ENCODE measurements around the gene TMEM143. TPM values are rescaled to one million over a fixed set of nuclear protein-coding genes. Genes with fewer than 3 reads are reported as not detected.
"Not testable (repeated sequence)": the region's sequence is repeated elsewhere in the genome, so short reads cannot be mapped to it uniquely, and the experiment has no call there.

TMEM143 gene
- total RNA-seq, 1 donor: 4.3 TPM

DNA sequence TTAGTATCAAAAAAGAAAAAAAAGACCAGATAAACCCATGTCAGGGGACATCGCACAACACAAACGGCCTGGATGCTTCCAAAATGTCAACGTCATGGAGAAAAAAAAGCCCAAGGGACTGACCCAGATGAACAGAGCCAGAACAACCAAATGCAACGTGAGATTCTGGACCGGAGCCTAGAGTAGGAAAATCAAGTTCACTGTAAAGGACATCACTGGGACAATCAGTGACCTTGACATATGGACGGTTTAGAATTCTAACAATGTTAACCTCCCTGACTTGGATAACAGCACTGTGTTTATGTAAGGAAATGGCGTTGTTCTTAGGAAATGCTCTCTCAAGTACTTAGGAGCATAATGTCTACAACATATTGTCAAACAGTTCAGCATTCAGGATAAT is 53.5 kb downstream of the TMEM143 start:
- DNase-seq (ENCODE audit: insufficient read length, low spot score, missing footprints): no peak
- no peaks in the 10 kb centered on the region for H4K20me1 ChIP-seq (ENCODE audit: insufficient read depth, low read length)
- H2AFZ ChIP-seq (ENCODE audit: low read length): no peak overlapping the region
- H3K4me2 ChIP-seq (ENCODE audit: insufficient read depth, low read length): no peak overlapping the region
- H3K36me3 ChIP-seq (ENCODE audit: insufficient read depth, low read length): no peaks in the 10 kb centered on the region
- no peak overlapping the region for H3K4me3 ChIP-seq (ENCODE audit: insufficient read depth, low read length)
- no peaks in the 10 kb centered on the region for H3K79me2 ChIP-seq (ENCODE audit: insufficient read depth, low read length)
- no peaks in the 10 kb centered on the region for H3K27me3 ChIP-seq (ENCODE audit: insufficient read depth, low read length)
- H3K9me3 ChIP-seq (ENCODE audit: low read depth, low read length): no peaks in the 10 kb centered on the region
- TF ChIP-seq, protein P1, sequence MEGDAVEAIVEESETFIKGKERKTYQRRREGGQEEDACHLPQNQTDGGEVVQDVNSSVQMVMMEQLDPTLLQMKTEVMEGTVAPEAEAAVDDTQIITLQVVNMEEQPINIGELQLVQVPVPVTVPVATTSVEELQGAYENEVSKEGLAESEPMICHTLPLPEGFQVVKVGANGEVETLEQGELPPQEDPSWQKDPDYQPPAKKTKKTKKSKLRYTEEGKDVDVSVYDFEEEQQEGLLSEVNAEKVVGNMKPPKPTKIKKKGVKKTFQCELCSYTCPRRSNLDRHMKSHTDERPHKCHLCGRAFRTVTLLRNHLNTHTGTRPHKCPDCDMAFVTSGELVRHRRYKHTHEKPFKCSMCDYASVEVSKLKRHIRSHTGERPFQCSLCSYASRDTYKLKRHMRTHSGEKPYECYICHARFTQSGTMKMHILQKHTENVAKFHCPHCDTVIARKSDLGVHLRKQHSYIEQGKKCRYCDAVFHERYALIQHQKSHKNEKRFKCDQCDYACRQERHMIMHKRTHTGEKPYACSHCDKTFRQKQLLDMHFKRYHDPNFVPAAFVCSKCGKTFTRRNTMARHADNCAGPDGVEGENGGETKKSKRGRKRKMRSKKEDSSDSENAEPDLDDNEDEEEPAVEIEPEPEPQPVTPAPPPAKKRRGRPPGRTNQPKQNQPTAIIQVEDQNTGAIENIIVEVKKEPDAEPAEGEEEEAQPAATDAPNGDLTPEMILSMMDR (IDR thresholded peaks at IDR 0.05; ENCODE audit: extremely low read depth, low read depth, low read length): no peak
- no peaks in the 10 kb centered on the region for H3K4me1 ChIP-seq (ENCODE audit: insufficient read depth, low read length)
- no peak overlapping the region for H3K27ac ChIP-seq (ENCODE audit: low read depth, low read length)

DNA sequence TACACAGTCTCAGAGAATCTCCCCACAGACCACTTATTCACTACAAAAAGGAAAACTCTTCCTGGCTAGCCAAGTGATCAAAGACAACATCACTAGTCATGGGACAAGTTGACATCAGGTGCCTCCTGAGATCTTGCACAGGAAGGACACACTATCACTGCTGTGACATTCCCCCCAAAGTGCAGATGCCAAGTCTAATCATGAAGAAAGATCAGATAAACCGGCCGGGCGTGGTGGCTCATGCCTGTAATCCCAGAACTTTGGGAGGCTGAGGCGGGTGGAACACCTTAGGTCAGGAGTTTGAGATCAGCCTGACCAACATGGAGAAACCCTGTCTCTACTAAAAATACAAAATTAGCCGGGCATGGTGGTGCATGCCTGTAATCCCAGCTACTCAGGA is 54.0 kb downstream of the TMEM143 start:
- H3K9me3 ChIP-seq (ENCODE audit: low read depth, low read length); H3K4me3 ChIP-seq (ENCODE audit: insufficient read depth, low read length); H3K4me1 ChIP-seq (ENCODE audit: insufficient read depth, low read length); H2AFZ ChIP-seq (ENCODE audit: low read length); H3K79me2 ChIP-seq (ENCODE audit: insufficient read depth, low read length); H3K36me3 ChIP-seq (ENCODE audit: insufficient read depth, low read length); H4K20me1 ChIP-seq (ENCODE audit: insufficient read depth, low read length); H3K27ac ChIP-seq (ENCODE audit: low read depth, low read length); H3K27me3 ChIP-seq (ENCODE audit: insufficient read depth, low read length); H3K4me2 ChIP-seq (ENCODE audit: insufficient read depth, low read length): not testable (repeated sequence)
- peak; percentile 18 for DNase-seq (ENCODE audit: insufficient read length, low spot score, missing footprints)

DNA sequence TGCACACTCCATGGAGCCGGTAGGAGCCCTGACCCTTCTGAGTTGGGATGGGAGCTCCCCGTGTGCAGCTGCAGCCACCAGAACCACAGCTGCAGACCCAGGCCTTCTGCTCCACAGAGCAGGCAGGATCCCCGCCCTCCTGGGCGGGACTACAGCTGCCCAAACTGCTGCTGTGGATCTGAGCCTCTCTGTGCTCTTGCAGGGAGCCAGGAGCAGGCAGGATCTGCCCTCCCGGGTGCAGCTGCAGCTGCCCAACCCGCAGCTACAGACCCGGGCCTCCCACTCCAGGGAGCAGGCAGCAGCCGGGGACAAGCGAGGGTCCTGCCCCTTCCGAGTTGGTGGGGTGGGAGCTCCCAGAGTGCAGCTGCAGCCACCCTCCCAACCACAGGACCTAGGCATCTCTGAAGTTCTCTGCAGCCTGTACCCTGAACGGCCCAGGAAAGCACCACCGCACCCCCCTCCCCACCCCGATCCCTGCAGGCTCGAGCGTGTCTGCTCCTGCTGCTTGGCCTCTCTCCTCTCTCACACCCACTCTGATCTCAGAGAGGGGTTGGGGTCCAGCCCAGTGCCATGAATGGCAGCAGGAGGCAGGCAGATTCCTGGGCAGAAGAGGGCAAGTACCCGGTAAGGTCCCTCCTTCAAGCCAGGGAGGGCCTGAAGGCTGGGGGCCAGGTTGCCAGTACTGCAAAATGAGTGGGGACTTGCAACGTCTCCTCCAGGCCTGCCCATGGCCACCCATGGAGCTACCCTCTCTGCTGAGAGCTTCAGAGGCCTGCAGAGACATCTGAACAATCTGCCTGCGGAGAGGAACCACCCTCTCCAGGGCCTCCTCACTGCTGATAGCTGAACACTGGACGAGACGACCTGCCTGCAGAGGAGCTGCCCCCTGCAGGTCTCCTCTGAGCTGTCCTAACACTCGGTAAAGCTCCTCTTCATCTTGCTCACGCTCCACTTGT is 54.8 kb downstream of the TMEM143 start:
- H3K4me2 ChIP-seq (ENCODE audit: insufficient read depth, low read length): no peak overlapping the region
- H3K4me1 ChIP-seq (ENCODE audit: insufficient read depth, low read length): no peaks in the 10 kb centered on the region
- H3K79me2 ChIP-seq (ENCODE audit: insufficient read depth, low read length): no peaks in the 10 kb centered on the region
- no peaks in the 10 kb centered on the region for H3K27me3 ChIP-seq (ENCODE audit: insufficient read depth, low read length)
- no peak for DNase-seq (ENCODE audit: insufficient read length, low spot score, missing footprints)
- H3K36me3 ChIP-seq (ENCODE audit: insufficient read depth, low read length): no peaks in the 10 kb centered on the region
- TF ChIP-seq, protein P1 (IDR thresholded peaks at IDR 0.05; ENCODE audit: extremely low read depth, low read depth, low read length): no peak
- no peak overlapping the region for H2AFZ ChIP-seq (ENCODE audit: low read length)
- no peak overlapping the region for H3K27ac ChIP-seq (ENCODE audit: low read depth, low read length)
- no peak overlapping the region for H3K4me3 ChIP-seq (ENCODE audit: insufficient read depth, low read length)
- no peaks in the 10 kb centered on the region for H4K20me1 ChIP-seq (ENCODE audit: insufficient read depth, low read length)
- no peaks in the 10 kb centered on the region for H3K9me3 ChIP-seq (ENCODE audit: low read depth, low read length)

DNA sequence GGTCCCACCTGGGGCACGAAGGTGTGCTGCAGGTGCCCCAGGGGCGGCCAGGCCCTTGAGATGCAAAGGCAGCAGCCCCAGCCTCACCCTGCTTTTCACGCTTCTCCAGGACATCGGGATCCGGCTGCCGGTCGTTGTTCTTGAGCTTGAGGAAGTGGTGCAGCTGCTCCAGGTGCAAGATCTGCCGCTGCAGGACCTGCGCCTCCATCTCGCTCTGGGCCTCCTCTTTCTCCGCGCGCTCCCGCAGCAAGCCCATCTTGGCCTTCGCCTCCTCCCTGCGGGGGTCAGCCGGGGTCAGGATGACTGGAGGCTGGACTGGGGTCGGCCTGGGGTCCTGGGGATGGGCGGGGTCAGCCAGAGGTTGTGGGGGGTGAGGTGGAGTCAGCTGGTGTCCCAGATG is 59.9 kb downstream of the TMEM143 start:
- TF ChIP-seq, protein P1 (IDR thresholded peaks at IDR 0.05; ENCODE audit: extremely low read depth, low read depth, low read length): no peak
- no peaks in the 10 kb centered on the region for H3K9me3 ChIP-seq (ENCODE audit: low read depth, low read length)
- no peak for DNase-seq (ENCODE audit: insufficient read length, low spot score, missing footprints)
- no peak overlapping the region for H2AFZ ChIP-seq (ENCODE audit: low read length)
- no peak overlapping the region for H3K27ac ChIP-seq (ENCODE audit: low read depth, low read length)
- no peak overlapping the region for H3K4me2 ChIP-seq (ENCODE audit: insufficient read depth, low read length)
- no peaks in the 10 kb centered on the region for H3K4me1 ChIP-seq (ENCODE audit: insufficient read depth, low read length)
- no peak overlapping the region for H3K4me3 ChIP-seq (ENCODE audit: insufficient read depth, low read length)
- no peaks in the 10 kb centered on the region for H3K36me3 ChIP-seq (ENCODE audit: insufficient read depth, low read length)
- no peaks in the 10 kb centered on the region for H3K27me3 ChIP-seq (ENCODE audit: insufficient read depth, low read length)
- H4K20me1 ChIP-seq (ENCODE audit: insufficient read depth, low read length): no peaks in the 10 kb centered on the region
- H3K79me2 ChIP-seq (ENCODE audit: insufficient read depth, low read length): no peaks in the 10 kb centered on the region

All from osteoblast (primary cell).